BJ (cell line): Measurements from ENCODE around the gene GAP43. TPM values are rescaled to one million over a fixed set of nuclear protein-coding genes. Genes with fewer than 3 reads are reported as not detected.

Source experiments
- CTCF ChIA-PET: fragments of 350-600 bp; formaldehyde crosslinking; extraction: SDS; loops from one replicate; lab custom pipeline; 2021; ENCODE audit warnings: antibody characterized with exemption, inconsistent platforms; lab: Yijun Ruan, JAX
- POLR2A ChIA-PET: fragments of 300-600 bp; sonication (Branson Sonifier 250); formaldehyde crosslinking; extraction: SDS; loops from one replicate; lab custom pipeline; 2021; ENCODE audit warnings: antibody characterized with exemption; lab: Charles Lee
- DNase-seq: peaks from one replicate; pipeline ENCODE4 v3.0.0-alpha.2; 2011; ENCODE audit warnings: low read depth
- H3K27me3 ChIP-seq: 2 replicates; pipeline ENCODE4 v1.6.0; 2011; ENCODE audit warnings: low read length; ENCODE audit not compliant: control insufficient read depth, insufficient read depth
- H3K36me3 ChIP-seq: 2 replicates; pipeline ENCODE4 v1.5.1; 2011; ENCODE audit warnings: low read length; ENCODE audit not compliant: control insufficient read depth, insufficient read depth
- H3K4me3 ChIP-seq: 2 replicates; pipeline ENCODE4 v1.5.1; 2011; ENCODE audit warnings: low read depth, mild to moderate bottlenecking, control low read depth, low read length
- polyA plus RNA-seq: library from polyadenylated mRNA; depleted of rRNA; stranded (reverse); fragments of >200 nt; gene quantifications from 2 replicates; pipeline ENCODE4 v1.2.3, GENCODE V29; 2011
- TF ChIP-seq, protein P1 (sequence below): IDR thresholded peaks from 2 replicates; pipeline ENCODE4 v1.5.1; 2011; ENCODE audit warnings: low read depth, mild to moderate bottlenecking, control low read depth, inconsistent platforms, low read length, moderate library complexity; ENCODE audit not compliant: insufficient read depth

The GAP43 gene
- polyA plus RNA-seq, 1 experiment: 0.12 TPM

DNA sequence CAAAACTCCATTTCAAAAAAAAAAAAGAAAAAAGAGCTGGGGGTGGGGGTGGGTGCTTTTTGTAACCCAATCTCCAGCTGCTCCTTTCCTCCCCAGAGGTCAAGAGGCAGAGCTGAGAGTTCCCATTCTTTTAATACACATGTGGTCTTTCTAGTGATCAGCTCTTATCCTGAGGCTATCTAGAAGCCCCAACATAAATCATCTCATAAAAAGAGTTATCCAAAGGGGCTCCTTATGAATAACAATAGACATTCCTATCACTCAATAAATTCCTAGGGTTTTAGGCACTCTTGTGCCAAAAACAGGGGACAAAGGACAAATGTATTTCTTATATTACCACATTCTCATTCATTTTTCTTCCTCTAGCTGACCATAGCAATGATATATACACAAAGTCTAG, 25.1 kb upstream of the GAP43 start:
- no peaks in the 10 kb centered on the region for H3K27me3 ChIP-seq
- no peaks in the 10 kb centered on the region for H3K36me3 ChIP-seq
- DNase-seq: no peak
- CTCF ChIA-PET: interaction anchor here (1.4 to 1.6 kb wide), 2 partner anchors 9 to 10 kb away, joined by 3 to 4 read pairs; no protein-coding TSS in a partner anchor
- POLR2A ChIA-PET: no interaction called here
- TF ChIP-seq, protein P1, sequence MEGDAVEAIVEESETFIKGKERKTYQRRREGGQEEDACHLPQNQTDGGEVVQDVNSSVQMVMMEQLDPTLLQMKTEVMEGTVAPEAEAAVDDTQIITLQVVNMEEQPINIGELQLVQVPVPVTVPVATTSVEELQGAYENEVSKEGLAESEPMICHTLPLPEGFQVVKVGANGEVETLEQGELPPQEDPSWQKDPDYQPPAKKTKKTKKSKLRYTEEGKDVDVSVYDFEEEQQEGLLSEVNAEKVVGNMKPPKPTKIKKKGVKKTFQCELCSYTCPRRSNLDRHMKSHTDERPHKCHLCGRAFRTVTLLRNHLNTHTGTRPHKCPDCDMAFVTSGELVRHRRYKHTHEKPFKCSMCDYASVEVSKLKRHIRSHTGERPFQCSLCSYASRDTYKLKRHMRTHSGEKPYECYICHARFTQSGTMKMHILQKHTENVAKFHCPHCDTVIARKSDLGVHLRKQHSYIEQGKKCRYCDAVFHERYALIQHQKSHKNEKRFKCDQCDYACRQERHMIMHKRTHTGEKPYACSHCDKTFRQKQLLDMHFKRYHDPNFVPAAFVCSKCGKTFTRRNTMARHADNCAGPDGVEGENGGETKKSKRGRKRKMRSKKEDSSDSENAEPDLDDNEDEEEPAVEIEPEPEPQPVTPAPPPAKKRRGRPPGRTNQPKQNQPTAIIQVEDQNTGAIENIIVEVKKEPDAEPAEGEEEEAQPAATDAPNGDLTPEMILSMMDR: no peak
- H3K4me3 ChIP-seq: no peak overlapping the region

DNA sequence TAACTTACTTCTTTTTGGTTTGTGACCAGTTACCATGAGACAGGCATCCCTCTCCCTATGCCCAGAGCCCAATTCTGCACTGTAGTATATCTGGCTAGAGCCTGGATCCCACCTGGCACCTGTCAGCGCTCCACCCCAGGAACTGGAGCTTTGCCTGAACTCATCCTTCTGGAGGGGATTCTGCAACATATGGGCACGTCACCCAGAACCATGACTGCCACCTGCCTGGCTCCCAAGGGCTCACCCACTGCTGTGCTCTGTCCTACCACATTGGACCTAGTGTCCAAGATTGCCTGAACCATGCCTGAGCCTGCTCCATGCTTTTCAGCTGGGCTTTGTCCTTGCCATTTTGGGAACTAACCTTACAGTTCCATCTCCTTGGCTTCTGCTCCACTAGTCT, 21.1 kb upstream of the GAP43 start:
- H3K4me3 ChIP-seq: no peak overlapping the region
- no peaks in the 10 kb centered on the region for H3K27me3 ChIP-seq
- no peak for DNase-seq
- TF ChIP-seq, protein P1: no peak
- ChIA-PET POLR2A (no interaction called here), CTCF (no interaction called here)
- H3K36me3 ChIP-seq: no peaks in the 10 kb centered on the region

DNA sequence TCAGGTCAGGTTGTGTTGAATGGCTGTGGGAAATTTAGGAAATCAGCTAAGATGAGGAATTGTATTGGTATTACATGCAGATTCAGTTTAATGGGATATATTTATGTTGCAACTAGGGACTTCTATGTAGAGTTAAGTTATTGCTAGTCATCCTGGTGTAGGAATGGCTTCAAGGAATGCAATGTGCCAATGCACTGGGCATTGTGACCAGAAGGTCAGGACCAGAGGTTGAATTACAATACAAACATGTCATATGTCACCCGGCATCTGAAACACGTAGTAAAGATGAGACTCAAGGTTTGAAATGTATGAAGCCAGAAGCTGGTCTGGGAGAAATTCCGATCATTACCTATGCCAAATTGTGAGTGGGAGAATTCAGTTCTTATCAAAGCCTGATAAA, 11.7 kb upstream of the GAP43 start:
- CTCF ChIA-PET: no interaction called here
- Histone ChIP-seq H3K27me3 (no peaks in the 10 kb centered on the region), H3K4me3 (no peak overlapping the region), H3K36me3 (no peaks in the 10 kb centered on the region)
- POLR2A ChIA-PET: no interaction called here
- DNase-seq: no peak
- TF ChIP-seq, protein P1: no peak

DNA sequence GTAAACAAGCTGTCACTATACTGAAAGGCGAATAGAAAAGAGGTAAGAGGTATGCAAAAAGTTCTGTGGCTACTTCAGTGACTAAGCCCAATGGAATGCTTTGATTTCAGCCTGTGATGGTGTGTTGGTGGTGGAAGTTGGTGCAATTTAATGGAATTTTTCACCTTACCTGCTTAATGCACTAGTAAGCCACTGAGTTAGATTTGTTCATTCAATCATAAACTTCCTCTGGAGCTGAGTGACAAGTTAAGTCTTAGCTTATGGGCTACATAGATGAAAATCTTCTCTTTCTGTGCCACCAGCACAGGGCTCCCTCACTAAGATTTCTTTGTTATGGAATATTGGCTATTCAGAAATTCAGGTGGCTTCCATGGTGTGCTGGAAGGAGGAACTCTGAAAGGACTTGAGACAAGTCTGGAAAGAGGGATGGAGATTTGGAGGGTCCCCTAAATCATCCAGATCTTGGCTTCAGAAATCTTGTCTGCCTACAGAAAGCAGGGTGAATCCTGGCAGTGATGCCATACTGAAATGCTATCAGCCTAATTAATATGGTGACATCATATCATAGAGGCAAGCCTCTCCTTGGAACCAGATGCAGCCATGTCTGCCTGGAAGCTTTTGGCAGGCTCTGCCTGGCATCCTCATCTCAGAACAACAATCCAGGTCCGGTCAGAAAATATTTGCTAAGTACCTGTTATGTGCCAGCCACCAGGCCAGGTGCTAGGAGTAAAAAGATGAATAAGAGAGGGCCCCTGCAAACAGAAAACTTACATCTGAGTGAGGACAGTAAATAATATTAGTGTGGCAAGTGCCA, 8.1 kb upstream of the GAP43 start:
- no peak for DNase-seq
- Histone ChIP-seq H3K27me3 (no peaks in the 10 kb centered on the region), H3K4me3 (no peak overlapping the region), H3K36me3 (no peaks in the 10 kb centered on the region)
- ChIA-PET CTCF (no interaction called here), POLR2A (no interaction called here)
- TF ChIP-seq, protein P1: no peak

DNA sequence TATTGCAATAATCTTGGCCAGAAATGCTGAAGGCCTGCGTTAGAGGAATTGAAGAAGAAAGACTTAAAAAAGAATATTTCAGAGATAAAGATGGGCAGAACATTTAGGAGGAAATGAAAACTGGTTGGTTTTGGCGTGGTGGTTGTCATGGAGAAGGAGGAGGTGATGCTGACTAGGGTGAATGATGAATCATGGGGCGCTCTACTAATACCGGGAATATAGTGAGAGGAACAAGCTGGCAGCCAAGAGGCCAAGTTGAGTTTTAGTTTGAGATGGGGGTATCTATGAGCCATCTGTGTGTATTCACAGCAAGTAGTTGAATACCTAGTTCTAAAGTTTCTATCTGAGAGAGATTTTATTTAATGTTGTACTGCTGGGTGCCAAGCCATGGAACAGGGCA, 6.8 kb upstream of the GAP43 start:
- TF ChIP-seq, protein P1: no peak
- DNase-seq: no peak
- no peaks in the 10 kb centered on the region for H3K27me3 ChIP-seq
- ChIA-PET POLR2A (no interaction called here), CTCF (no interaction called here)
- no peak overlapping the region for H3K4me3 ChIP-seq
- H3K36me3 ChIP-seq: no peaks in the 10 kb centered on the region
